ENCODE data around the gene SLC46A1.

DNA sequence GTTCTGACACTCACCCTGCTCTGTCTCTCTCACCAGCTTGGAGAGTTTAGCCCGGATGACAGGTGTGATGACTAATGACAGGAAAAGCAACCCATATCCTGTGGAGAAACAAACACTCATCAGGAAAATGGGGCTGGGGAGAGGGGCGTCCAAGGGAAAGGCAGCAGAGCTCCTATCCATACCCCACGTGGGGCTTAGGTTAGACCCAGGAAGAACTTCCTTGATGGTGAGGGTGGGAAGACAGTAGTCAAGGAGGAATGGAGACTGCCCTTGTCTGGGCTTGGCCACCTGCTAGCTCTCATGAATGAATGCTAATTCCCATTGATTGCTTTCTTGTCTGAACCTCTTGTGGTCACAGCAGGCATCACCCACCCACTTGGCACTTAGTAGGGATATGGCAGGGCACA lies 3.8 kb downstream of the SLC46A1 start:
- TF ChIP-seq, protein P1, sequence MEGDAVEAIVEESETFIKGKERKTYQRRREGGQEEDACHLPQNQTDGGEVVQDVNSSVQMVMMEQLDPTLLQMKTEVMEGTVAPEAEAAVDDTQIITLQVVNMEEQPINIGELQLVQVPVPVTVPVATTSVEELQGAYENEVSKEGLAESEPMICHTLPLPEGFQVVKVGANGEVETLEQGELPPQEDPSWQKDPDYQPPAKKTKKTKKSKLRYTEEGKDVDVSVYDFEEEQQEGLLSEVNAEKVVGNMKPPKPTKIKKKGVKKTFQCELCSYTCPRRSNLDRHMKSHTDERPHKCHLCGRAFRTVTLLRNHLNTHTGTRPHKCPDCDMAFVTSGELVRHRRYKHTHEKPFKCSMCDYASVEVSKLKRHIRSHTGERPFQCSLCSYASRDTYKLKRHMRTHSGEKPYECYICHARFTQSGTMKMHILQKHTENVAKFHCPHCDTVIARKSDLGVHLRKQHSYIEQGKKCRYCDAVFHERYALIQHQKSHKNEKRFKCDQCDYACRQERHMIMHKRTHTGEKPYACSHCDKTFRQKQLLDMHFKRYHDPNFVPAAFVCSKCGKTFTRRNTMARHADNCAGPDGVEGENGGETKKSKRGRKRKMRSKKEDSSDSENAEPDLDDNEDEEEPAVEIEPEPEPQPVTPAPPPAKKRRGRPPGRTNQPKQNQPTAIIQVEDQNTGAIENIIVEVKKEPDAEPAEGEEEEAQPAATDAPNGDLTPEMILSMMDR (IDR thresholded peaks at IDR 0.05; ENCODE audit: low read depth, low read length) = no peak
- TF ChIP-seq EZH2phosphoT487 (IDR thresholded peaks at IDR 0.05; ENCODE audit: low read depth) = no peak
